IMR-90 (cell line): Measurements from ENCODE around the gene RHOT1. TPM values are rescaled to one million over a fixed set of nuclear protein-coding genes. Genes with fewer than 3 reads are reported as not detected.

ENCODE experiments used
- ATAC-seq: fragments of 200-7000 bp; cut with Tn5 transposase; 2 replicates; pipeline ENCODE4 v1.9.1; 2020; ENCODE audit warnings: low read depth, mild to moderate bottlenecking, moderate library complexity
- BruUV-seq: library from RNA; stranded (reverse); fragments of 400-500 nt; replicated peaks from 2 replicates; lab custom pipeline; 2021; lab: Mats Ljungman, UMichigan
- CTCF ChIA-PET: fragments of 300-600 bp; formaldehyde crosslinking; extraction: SDS; loops from one replicate; lab custom pipeline; 2021; ENCODE audit warnings: antibody characterized with exemption; lab: Yijun Ruan, JAX
- POLR2A ChIA-PET: fragments of 300-600 bp; sonication (Branson Sonifier 250); formaldehyde crosslinking; loops from one replicate; lab custom pipeline; 2022; ENCODE audit warnings: antibody characterized with exemption; ENCODE audit not compliant: unreplicated experiment; lab: Charles Lee
- DNase-seq: peaks from one replicate; pipeline ENCODE4 v3.0.0; 2013
- H2AFZ ChIP-seq: replicated peaks from 2 replicates; pipeline ENCODE3; 2013; ENCODE audit warnings: low read length, mild to moderate bottlenecking; ENCODE audit not compliant: poor library complexity
- H2AK5ac ChIP-seq: 2 replicates; pipeline ENCODE4 v1.6.1; 2013; ENCODE audit warnings: low read depth, low read length, inconsistent platforms
- H2AK9ac ChIP-seq: replicated peaks from 2 replicates; pipeline ENCODE3; 2013; ENCODE audit warnings: mild to moderate bottlenecking, low read depth, low read length, moderate library complexity; ENCODE audit not compliant: poor library complexity
- H2BK120ac ChIP-seq: 2 replicates; pipeline ENCODE4 v1.6.1; 2013; ENCODE audit warnings: low read depth, low read length, inconsistent platforms
- H2BK15ac ChIP-seq: 3 replicates; pipeline ENCODE4 v1.6.1; 2013; ENCODE audit warnings: low read depth, low read length, inconsistent platforms
- H2BK20ac ChIP-seq: 2 replicates; pipeline ENCODE4 v1.6.1; 2013; ENCODE audit warnings: low read depth, mild to moderate bottlenecking, inconsistent platforms, low read length, moderate library complexity
- H2BK5ac ChIP-seq: 2 replicates; pipeline ENCODE4 v1.6.1; 2013; ENCODE audit warnings: mild to moderate bottlenecking, low read depth, low read length, inconsistent platforms; ENCODE audit not compliant: poor library complexity, severe bottlenecking
- H3K14ac ChIP-seq: replicated peaks from 2 replicates; pipeline ENCODE4 v1.6.1; 2013; ENCODE audit warnings: low read depth, low read length, inconsistent platforms
- H3K18ac ChIP-seq: 2 replicates; pipeline ENCODE4 v1.6.1; 2013; ENCODE audit warnings: low read depth, low read length, control low read depth
- H3K23ac ChIP-seq: 2 replicates; pipeline ENCODE4 v1.6.1; 2013; ENCODE audit warnings: low read depth, low read length, inconsistent platforms
- H3K27ac ChIP-seq: 2 replicates; pipeline ENCODE4 v1.5.1; 2013; ENCODE audit warnings: mild to moderate bottlenecking, control low read depth, low read length; ENCODE audit not compliant: insufficient read depth
- H3K27me3 ChIP-seq: 2 replicates; pipeline ENCODE4 v1.6.1; 2013; ENCODE audit warnings: low read length; ENCODE audit not compliant: control insufficient read depth, insufficient read depth
- H3K36me3 ChIP-seq: 2 replicates; pipeline ENCODE4 v1.6.1; 2013; ENCODE audit warnings: low read length, mixed read lengths; ENCODE audit not compliant: control insufficient read depth, insufficient read depth
- H3K4ac ChIP-seq: 2 replicates; pipeline ENCODE4 v1.6.1; 2013; ENCODE audit warnings: low read depth, low read length, inconsistent platforms
- H3K4me1 ChIP-seq: 2 replicates; pipeline ENCODE4 v1.6.1; 2013; ENCODE audit warnings: low read length, mixed read lengths; ENCODE audit not compliant: control insufficient read depth, insufficient read depth
- H3K4me2 ChIP-seq: 2 replicates; pipeline ENCODE4 v1.6.1; 2013; ENCODE audit warnings: low read depth, mild to moderate bottlenecking, control low read depth, low read length, moderate library complexity
- H3K4me3 ChIP-seq: 2 replicates; pipeline ENCODE4 v1.5.1; 2013; ENCODE audit warnings: low read depth, mild to moderate bottlenecking, control low read depth, low read length, moderate library complexity; ENCODE audit not compliant: insufficient read depth
- H3K56ac ChIP-seq: 2 replicates; pipeline ENCODE4 v1.6.1; 2013; ENCODE audit warnings: low read length, inconsistent platforms; ENCODE audit not compliant: insufficient read depth; ENCODE audit errors: extremely low read depth
- H3K79me1 ChIP-seq, 2 experiments: 2 replicates each; pipeline ENCODE4 v1.6.1; 2013; ENCODE audit warnings: low read length in 2 of 2, inconsistent platforms in 1 of 2, low read depth in 1 of 2
- H3K9ac ChIP-seq: 2 replicates; pipeline ENCODE4 v1.6.1; 2013; ENCODE audit warnings: low read depth, low read length, control low read depth
- H3K9me1 ChIP-seq: 2 replicates; pipeline ENCODE4 v1.6.1; 2013; ENCODE audit warnings: low read length, inconsistent platforms; ENCODE audit not compliant: insufficient read depth
- H3K9me3 ChIP-seq: 2 replicates; pipeline ENCODE4 v1.6.1; 2013; ENCODE audit warnings: low read length; ENCODE audit not compliant: control insufficient read depth, insufficient read depth
- H4K20me1 ChIP-seq: 2 replicates; pipeline ENCODE4 v1.6.1; 2013; ENCODE audit warnings: low read length, inconsistent platforms; ENCODE audit not compliant: insufficient read depth
- H4K5ac ChIP-seq: 2 replicates; pipeline ENCODE4 v1.6.1; 2013; ENCODE audit warnings: mild to moderate bottlenecking, low read depth, low read length, control low read depth
- H4K8ac ChIP-seq, 2 experiments: 2 replicates each; pipeline ENCODE4 v1.6.1; 2013; ENCODE audit warnings: low read depth in 2 of 2, low read length in 2 of 2, control low read depth in 1 of 2, inconsistent platforms in 1 of 2
- H4K91ac ChIP-seq: 2 replicates; pipeline ENCODE4 v1.6.1; 2013; ENCODE audit warnings: low read depth, low read length, inconsistent platforms; ENCODE audit not compliant: insufficient read depth
- CHD1 ChIP-seq: IDR thresholded peaks from 2 replicates; pipeline ENCODE4 v1.6.1; 2012; ENCODE audit warnings: low read depth, low read length, improper control_type of control experiment
- CTCF ChIP-seq: conservative IDR thresholded peaks from 2 replicates; pipeline ENCODE4 v1.5.1; 2012; ENCODE audit warnings: mild to moderate bottlenecking, low read depth, low read length, improper control_type of control experiment
- ELK1 ChIP-seq: fragments of 150-350 bp; IDR thresholded peaks from 2 replicates; pipeline ENCODE4 v1.6.1; 2016; ENCODE audit warnings: low read depth, mild to moderate bottlenecking, low read length, moderate library complexity, borderline replicate concordance
- MAFK ChIP-seq: IDR thresholded peaks from 2 replicates; pipeline ENCODE4 v1.6.1; 2012; ENCODE audit warnings: low read depth, low read length, improper control_type of control experiment
- NFE2L2 ChIP-seq: fragments of 150-350 bp; IDR thresholded peaks from 2 replicates; pipeline ENCODE4 v1.6.1; 2016; ENCODE audit warnings: low read depth, mild to moderate bottlenecking, low read length
- POLR2A ChIP-seq: IDR thresholded peaks from 2 replicates; pipeline ENCODE4 v1.6.1; 2012; ENCODE audit warnings: mild to moderate bottlenecking, low read depth, low read length
- RAD21 ChIP-seq: IDR thresholded peaks from 2 replicates; pipeline ENCODE4 v1.6.1; 2012; ENCODE audit warnings: low read length, improper control_type of control experiment
- RCOR1 ChIP-seq: IDR thresholded peaks from 2 replicates; pipeline ENCODE4 v1.6.1; 2012; ENCODE audit warnings: mild to moderate bottlenecking, low read length, improper control_type of control experiment; ENCODE audit not compliant: insufficient replicate concordance
- RFX5 ChIP-seq: IDR thresholded peaks from 2 replicates; pipeline ENCODE4 v1.8.0; 2012; ENCODE audit warnings: low read depth, mild to moderate bottlenecking, low read length, moderate library complexity
- WGBS, 2 experiments: methylation state at CpG; one replicate each; pipeline versions ENCODE4 v1.1.5 to v1.1.7; 2013; ENCODE audit warnings: missing lambda C conversion rate in 2 of 2; ENCODE audit not compliant: insufficient read length in 1 of 2; ENCODE audit errors: extremely low coverage in 2 of 2; 5-methylcytosine and 5-hydroxymethylcytosine counted together
- dilution Hi-C: fragments of 300-500 bp; cut with HindIII; formaldehyde crosslinking; loops from one replicate; pipeline ENCODE4 v1.14.3; 2018; ENCODE audit warnings: low sequenced_read_pairs; ENCODE audit not compliant: unreplicated experiment
- in situ Hi-C: fragments of 300-500 bp; cut with MboI; formaldehyde crosslinking; loops from 3 replicates; pipeline ENCODE4 v1.14.3; 2019; ENCODE audit warnings: low sequenced_read_pairs, inconsistent platforms, mixed read lengths
- intact Hi-C: fragments of 100-400 bp; cut with micrococcal nuclease; formaldehyde crosslinking; loops from 2 replicates; pipeline ENCODE4 v1.10.0; 2022
- polyA plus RNA-seq, 3 experiments: library from polyadenylated mRNA; depleted of rRNA; stranded (reverse); fragments of >200 nt; gene quantifications; 2 replicates each; pipeline ENCODE4 v1.2.3, GENCODE V29; 2012; ENCODE audit warnings: low replicate concordance in 1 of 3
- total RNA-seq: library from RNA; depleted of rRNA; stranded (reverse); fragments of >200 nt; gene quantifications from 2 replicates; pipeline ENCODE4 v1.2.3, GENCODE V29; 2012

RHOT1 gene
- total and polyA plus RNA-seq, 2 of the 4 experiments (the other 2 are of a cell fraction) = 27.4 to 27.6 TPM

DNA sequence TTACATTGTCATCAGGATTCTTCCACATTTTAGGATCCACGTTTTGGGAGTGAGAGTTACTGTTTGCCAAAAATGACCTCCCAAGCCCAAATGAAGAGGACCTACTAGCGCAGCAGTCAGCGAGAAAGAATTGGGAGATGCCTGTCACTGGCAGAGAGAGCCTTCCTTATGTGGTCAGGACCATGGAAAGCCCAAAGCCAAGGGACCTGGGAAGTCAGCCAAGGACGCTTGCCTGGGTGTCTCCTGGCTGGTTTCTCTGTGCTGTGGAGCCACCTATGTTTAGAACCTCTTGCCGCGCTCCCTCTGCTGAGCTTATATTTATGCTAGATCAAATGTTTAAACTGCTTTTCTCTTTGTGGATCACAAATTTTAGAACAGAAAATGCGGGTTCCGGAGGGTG lies 98.4 kb downstream of the RHOT1 start:
- Histone ChIP-seq H3K9me3 (no peaks in the 10 kb centered on the region), H2BK20ac (no peak overlapping the region), H3K9me1 (no peaks in the 10 kb centered on the region), H3K14ac (no peak overlapping the region), H2AFZ (no peak overlapping the region), H4K8ac (no peak overlapping the region), H3K4me3 (no peak overlapping the region), H4K5ac (no peak overlapping the region), H3K4me2 (no peak overlapping the region), H3K18ac (no peak overlapping the region), H3K23ac (no peak overlapping the region), H3K4me1 (no peaks in the 10 kb centered on the region), H2BK120ac (no peak overlapping the region), H3K4ac (no peak overlapping the region), H3K27ac (no peak overlapping the region), H2BK5ac (no peak overlapping the region), H3K79me1 (no peaks in the 10 kb centered on the region), H4K91ac (no peak overlapping the region), H3K56ac (no peak overlapping the region), H2BK15ac (no peak overlapping the region), H3K27me3 (no peaks in the 10 kb centered on the region), H3K9ac (no peak overlapping the region), H2AK5ac (no peak overlapping the region), H3K36me3 (no peaks in the 10 kb centered on the region), H2AK9ac (no peak overlapping the region), H4K20me1 (no peaks in the 10 kb centered on the region)
- no TSS peak for BruUV-seq
- intact Hi-C loops = no loop called here
- dilution Hi-C loops = no loop called here
- in situ Hi-C loops = no loop called here
- no peak for ATAC-seq
- ChIA-PET CTCF (no interaction called here), POLR2A (no interaction called here)
- DNase-seq = no peak
- 87% methylated on average over 2 of the region's 8 CpGs; no CpG with 5 or more reads in 1 of the 2 experiments for WGBS, 2 experiments
- no peak for TF ChIP-seq MAFK
- no peak for TF ChIP-seq RFX5
- no peak for TF ChIP-seq POLR2A
- TF ChIP-seq CTCF = no peak
- no peak for TF ChIP-seq CHD1
- TF ChIP-seq NFE2L2 = no peak
- no peak for TF ChIP-seq ELK1
- no peak for TF ChIP-seq RAD21
- no peak for TF ChIP-seq RCOR1
